K562 (cell line): ENCODE data around the gene CALD1.

ENCODE experiments used
- CTCF ChIP-seq, 3 experiments: IDR thresholded peaks in 2 of 3; conservative IDR thresholded peaks in 1 of 3; 2 replicates each; pipeline ENCODE4 v1.5.1; 2011 to 2012; ENCODE audit warnings: low read length in 3 of 3, mild to moderate bottlenecking in 3 of 3, control low read depth in 2 of 3, improper control_type of control experiment in 1 of 3, inconsistent platforms in 1 of 3, low read depth in 1 of 3, mixed read lengths in 1 of 3, moderate library complexity in 1 of 3; ENCODE audit not compliant: insufficient read depth in 2 of 3
- EZH2 ChIP-seq: IDR thresholded peaks from 2 replicates; pipeline ENCODE4 v1.6.1; 2012; ENCODE audit warnings: low read depth, mild to moderate bottlenecking, inconsistent platforms, low read length, borderline replicate concordance
- FOXM1 ChIP-seq, 2 experiments: fragments of 450-650 bp in 1 of 2; sonication (generic) in 1 of 2; formaldehyde crosslinking in 1 of 2; IDR thresholded peaks; 2 replicates each; pipeline versions ENCODE4 v1.6.1 to v1.9.0; 2017 to 2022; ENCODE audit warnings: low read depth in 2 of 2, mild to moderate bottlenecking in 2 of 2, missing genetic modification reagents in 1 of 2, moderate library complexity in 1 of 2
- NR2C2 ChIP-seq, 2 experiments: fragments of 200-800 bp in 1 of 2; sonication (Bioruptor generic) in 1 of 2; sonication (generic) in 1 of 2; formaldehyde crosslinking in 1 of 2; IDR thresholded peaks; 2 replicates each; pipeline versions ENCODE4 v1.6.1 to v1.8.0; 2016 to 2022; ENCODE audit warnings: mild to moderate bottlenecking in 1 of 2, missing compliant biosample characterization in 1 of 2, missing genetic modification characterization in 1 of 2, missing genetic modification reagents in 1 of 2
- RB1 ChIP-seq: fragments of 450-650 bp; IDR thresholded peaks from 2 replicates; pipeline ENCODE4 v1.6.1; 2017; ENCODE audit warnings: low read depth, mild to moderate bottlenecking
- SP2 ChIP-seq: IDR thresholded peaks from 2 replicates; pipeline ENCODE4 v1.6.1; 2011; ENCODE audit warnings: mild to moderate bottlenecking, low read depth, low read length, moderate library complexity; ENCODE audit not compliant: poor library complexity, severe bottlenecking; ENCODE audit errors: extremely low read depth
- YY1 ChIP-seq, 3 experiments: IDR thresholded peaks; 2 replicates each; pipeline ENCODE4 v1.6.1; 2011; ENCODE audit warnings: low read length in 2 of 3, mild to moderate bottlenecking in 2 of 3, moderate library complexity in 2 of 3, borderline replicate concordance in 1 of 3, control low read depth in 1 of 3, low read depth in 1 of 3; ENCODE audit not compliant: insufficient read depth in 3 of 3, insufficient replicate concordance in 2 of 3, control insufficient read depth in 1 of 3, insufficient read length in 1 of 3; ENCODE audit errors: extremely low read depth in 1 of 3
- ZNF311 ChIP-seq: fragments of 250-450 bp; sonication (Bioruptor Pico); IDR thresholded peaks from 2 replicates; pipeline ENCODE4 v1.4.0; 2020; ENCODE audit warnings: mild to moderate bottlenecking, moderate library complexity

DNA sequence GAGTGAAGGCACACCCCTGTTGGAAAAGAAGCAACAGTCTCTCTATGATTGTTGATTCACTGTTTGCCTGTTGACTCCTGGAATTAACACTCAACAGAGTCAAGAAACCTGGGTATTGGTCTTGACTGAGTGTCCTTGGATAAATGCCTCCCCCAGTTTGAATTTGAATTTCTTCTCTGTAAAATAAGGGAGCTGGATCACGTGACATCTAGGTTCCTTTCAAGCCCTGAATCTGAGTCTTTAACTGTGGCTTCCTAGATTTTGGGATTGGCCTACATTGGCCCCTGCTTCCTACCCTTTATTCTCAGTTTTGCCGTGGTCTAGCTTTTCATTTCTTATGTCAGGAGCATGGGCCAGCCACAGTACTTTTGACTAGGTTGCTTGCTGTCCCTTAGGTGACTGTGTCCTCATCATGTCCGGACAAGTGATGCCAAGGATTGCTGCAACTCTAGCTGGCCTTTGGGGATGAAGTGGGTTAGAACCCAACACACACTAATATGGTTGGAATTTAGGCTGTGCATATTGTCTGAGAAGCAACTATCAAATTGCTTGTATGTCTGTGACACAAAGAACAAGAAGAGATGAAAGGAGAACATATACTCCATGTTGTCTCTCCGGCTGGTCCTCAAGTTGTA lies 35.4 kb downstream of the CALD1 start:
- TF ChIP-seq YY1 (IDR thresholded peaks at IDR 0.05; ENCODE audit: borderline replicate concordance in 1 of 3, control insufficient read depth in 1 of 3, extremely low read depth in 1 of 3, insufficient read depth in 3 of 3, insufficient read length in 1 of 3, insufficient replicate concordance in 2 of 3, low read depth in 1 of 3, low read length in 2 of 3) (no peak), EZH2 (no peak), ZNF311 (CRISPR knock-in tag) (no peak), RB1 (no peak), FOXM1 (IDR thresholded peaks at IDR 0.05; ENCODE audit: low read depth) (no peak), FOXM1 (CRISPR knock-in tag; IDR thresholded peaks at IDR 0.05; ENCODE audit: low read depth) (no peak), SP2 (no peak), NR2C2 (CRISPR knock-in tag; IDR thresholded peaks at IDR 0.05) (no peak), NR2C2 (tag; IDR thresholded peaks at IDR 0.05) (no peak), CTCF (IDR thresholded peaks at IDR 0.05 in 2 of 3, conservative IDR thresholded peaks at IDR 0.05 in 1 of 3; ENCODE audit: insufficient read depth in 2 of 3, low read depth in 1 of 3, low read length in 3 of 3) (no peak)
